Gastroesophageal sphincter (tissue), 4 donors: ENCODE measurements around the gene CATSPERZ. TPM values are rescaled to one million over a fixed set of nuclear protein-coding genes. Genes with fewer than 3 reads are reported as not detected.

ENCODE experiments used
- ATAC-seq: fragments of 150-250 bp; one replicate; pipeline ENCODE4 v1.9.1; 2016; ENCODE audit warnings: mild to moderate bottlenecking, moderate library complexity
- H3K27ac ChIP-seq, 4 donors: fragments of 200-600 bp; sonication (generic) in 3 of 4; 1 replicate in 3 of 4; 2 replicates in 1 of 4; pipeline ENCODE4 v1.5.1; 2016 to 2019
- H3K27me3 ChIP-seq: fragments of 200-600 bp; sonication (generic); one replicate; pipeline ENCODE4 v1.5.1; 2019
- H3K36me3 ChIP-seq, 2 donors: fragments of 200-600 bp; sonication (generic); one replicate each; pipeline ENCODE4 v1.5.1; 2019; ENCODE audit warnings: control low read depth in 1 of 2
- H3K4me1 ChIP-seq, 3 donors: fragments of 200-600 bp; sonication (generic); 1 replicate in 2 of 3; 2 replicates in 1 of 3; pipeline ENCODE4 v1.5.1; 2016 to 2019; ENCODE audit warnings: control low read depth in 2 of 3
- H3K4me3 ChIP-seq, 2 donors: fragments of 200-600 bp; sonication (generic); one replicate each; pipeline ENCODE4 v1.5.1; 2019; ENCODE audit warnings: mild to moderate bottlenecking in 1 of 2, moderate library complexity in 1 of 2
- H3K9me3 ChIP-seq, 3 donors: fragments of 200-600 bp; sonication (generic); one replicate each; pipeline ENCODE4 v1.5.1; 2017 to 2019; ENCODE audit warnings: control low read depth in 2 of 3
- CTCF ChIP-seq, 4 experiments: fragments of 200-600 bp in 2 of 4; fragments of 450-650 bp in 2 of 4; sonication (generic) in 1 of 4; IDR thresholded peaks; one replicate each; pipeline ENCODE4 v1.5.1; 2017 to 2019; ENCODE audit warnings: antibody characterized with exemption in 4 of 4, mild to moderate bottlenecking in 2 of 4, moderate library complexity in 2 of 4
- EP300 ChIP-seq: sonication (generic); formaldehyde crosslinking; IDR thresholded peaks from one replicate; pipeline ENCODE4 v1.6.1; 2017; ENCODE audit warnings: antibody characterized with exemption, mild to moderate bottlenecking
- POLR2A ChIP-seq, 2 donors: fragments of 450-650 bp; IDR thresholded peaks; one replicate each; pipeline ENCODE4 v1.6.1; 2017; ENCODE audit warnings: antibody characterized with exemption in 2 of 2, mild to moderate bottlenecking in 2 of 2, moderate library complexity in 1 of 2
- POLR2AphosphoS5 ChIP-seq: sonication (generic); formaldehyde crosslinking; IDR thresholded peaks from one replicate; pipeline ENCODE4 v1.6.1; 2017; ENCODE audit warnings: antibody characterized with exemption
- WGBS, 2 donors: methylation state at CpG; one replicate each; pipeline ENCODE4 v1.1.5; 2018; ENCODE audit warnings: low coverage in 1 of 2; 5-methylcytosine and 5-hydroxymethylcytosine counted together
- total RNA-seq, 4 donors: library from RNA; depleted of rRNA; stranded (reverse); fragments of >200 nt; gene quantifications; one replicate each; pipeline ENCODE4 v1.1.0, GENCODE V29; 2016

The CATSPERZ gene
- total RNA-seq, 4 donors from 2014 or later: not detected

- 86 to 92% methylated on average over 2 to 5 of the region's 15 CpGs for WGBS, 2 donors
- ATAC-seq: no peak
- Histone ChIP-seq H3K4me1 (peaks cover 0 to 15% (median 5%) of the 10 kb centered on the region in 3 donors), H3K27ac (no peak overlapping the region), H3K4me3 (no peak overlapping the region), H3K27me3 (no peaks in the 10 kb centered on the region), H3K9me3 (no peaks in the 10 kb centered on the region), H3K36me3 (peaks cover 0 to 49% of the 10 kb centered on the region in 2 donors)
- no peak for TF ChIP-seq CTCF (IDR thresholded peaks at IDR 0.05)
- no peak for TF ChIP-seq EP300
- no peak for TF ChIP-seq POLR2AphosphoS5
- no peak for TF ChIP-seq POLR2A (IDR thresholded peaks at IDR 0.05)
Observed at GRCh38 chr11:64275031-64275800, 24.9 kb upstream of the CATSPERZ start.

GRCh38 chr11:64275841-64276240 is 24.3 kb upstream of the CATSPERZ start:
- H3K27ac ChIP-seq: no peak overlapping the region
- ATAC-seq: no peak

GRCh38 chr11:64276653-64277431 is 23.3 kb upstream of the CATSPERZ start:
- no peak for ATAC-seq
- peak overlapping the region in 1 of 4 donors; percentile 15 for H3K27ac ChIP-seq
- peaks cover 0 to 62% of the 10 kb centered on the region in 2 donors for H3K36me3 ChIP-seq
- 80% methylated on average over 7 of the region's 17 CpGs; no CpG with 5 or more reads in 1 of the 2 donors for WGBS, 2 donors
- peaks cover 0 to 18% (median 3%) of the 10 kb centered on the region in 3 donors for H3K4me1 ChIP-seq
- H3K4me3 ChIP-seq: no peak overlapping the region
- TF ChIP-seq CTCF (IDR thresholded peaks at IDR 0.05): no peak
- TF ChIP-seq POLR2A (IDR thresholded peaks at IDR 0.05): no peak
- TF ChIP-seq POLR2AphosphoS5: no peak
- no peak for TF ChIP-seq EP300
- H3K9me3 ChIP-seq: no peaks in the 10 kb centered on the region
- H3K27me3 ChIP-seq: no peaks in the 10 kb centered on the region

More at GRCh38 chr11:64275841-64276240, 24.3 kb upstream of the CATSPERZ start:
- peaks cover 0 to 52% of the 10 kb centered on the region in 2 donors for H3K36me3 ChIP-seq
- no peaks in the 10 kb centered on the region for H3K9me3 ChIP-seq
- no peaks in the 10 kb centered on the region for H3K27me3 ChIP-seq
- 86% methylated on average over 1 of the region's 2 CpGs; no CpG with 5 or more reads in 1 of the 2 donors for WGBS, 2 donors
- H3K4me1 ChIP-seq: peaks cover 0 to 15% (median 5%) of the 10 kb centered on the region in 3 donors
- TF ChIP-seq EP300 (no peak), CTCF (IDR thresholded peaks at IDR 0.05) (no peak), POLR2AphosphoS5 (no peak), POLR2A (IDR thresholded peaks at IDR 0.05) (no peak)
- H3K4me3 ChIP-seq: no peak overlapping the region

- Histone ChIP-seq H3K9me3 (no peaks in the 10 kb centered on the region), H3K27me3 (no peaks in the 10 kb centered on the region), H3K36me3 (peaks cover 0 to 72% of the 10 kb centered on the region in 2 donors), H3K4me3 (no peak overlapping the region), H3K4me1 (peaks cover 0 to 26% (median 7%) of the 10 kb centered on the region in 3 donors), H3K27ac (no peak overlapping the region)
- no peak for ATAC-seq
- TF ChIP-seq POLR2A (IDR thresholded peaks at IDR 0.05): no peak
- TF ChIP-seq CTCF (IDR thresholded peaks at IDR 0.05): no peak
- no peak for TF ChIP-seq POLR2AphosphoS5
- TF ChIP-seq EP300: no peak
- 51 to 90% methylated on average over 3 to 6 of the region's 8 CpGs for WGBS, 2 donors
Observed at GRCh38 chr11:64278576-64279190, 21.5 kb upstream of the CATSPERZ start.
